Body of pancreas (tissue), 4 donors: ENCODE results near the gene UCK2. TPM values are rescaled to one million over a fixed set of nuclear protein-coding genes. Genes with fewer than 3 reads are reported as not detected.

ENCODE experiments used
- ATAC-seq: fragments of 150-250 bp; one replicate; pipeline ENCODE4 v1.9.1; 2016
- DNase-seq, 4 donors: peaks; one replicate each; pipeline ENCODE4 v3.0.0-alpha.2; 2019
- H3K27ac ChIP-seq, 4 donors: fragments of 200-600 bp; sonication (generic); 1 replicate in 3 of 4; 2 replicates in 1 of 4; pipeline versions ENCODE4 v1.5.1 to v1.6.1; 2016 to 2019; ENCODE audit warnings: mild to moderate bottlenecking in 1 of 4, mixed read lengths in 1 of 4, moderate library complexity in 1 of 4
- H3K27me3 ChIP-seq, 2 donors: fragments of 200-600 bp; sonication (generic); one replicate each; pipeline ENCODE4 v1.6.0; 2016; ENCODE audit warnings: mild to moderate bottlenecking in 1 of 2
- H3K36me3 ChIP-seq, 2 donors: fragments of 200-600 bp; sonication (generic); replicated peaks in 1 of 2; 2 replicates each; pipeline ENCODE4 v1.5.1; 2016; ENCODE audit warnings: low read depth in 2 of 2; ENCODE audit not compliant: insufficient read depth in 1 of 2
- H3K4me1 ChIP-seq: fragments of 200-600 bp; sonication (generic); one replicate; pipeline ENCODE4 v1.6.0; 2016
- H3K4me3 ChIP-seq, 2 donors: fragments of 200-600 bp; sonication (generic); 1 replicate in 1 of 2; 2 replicates in 1 of 2; pipeline ENCODE4 v1.5.1; 2016 to 2019
- H3K9me3 ChIP-seq, 3 donors: fragments of 200-600 bp; sonication (generic); 1 replicate in 2 of 3; 2 replicates in 1 of 3; pipeline ENCODE4 v1.5.1; 2016
- POLR2A ChIP-seq, 3 donors: fragments of 450-650 bp; IDR thresholded peaks; one replicate each; pipeline ENCODE4 v1.6.1; 2016; ENCODE audit warnings: antibody characterized with exemption in 3 of 3, mild to moderate bottlenecking in 2 of 3
- WGBS, 2 donors: methylation state at CpG; one replicate each; pipeline ENCODE4 v1.1.5; 2017; 5-methylcytosine and 5-hydroxymethylcytosine counted together
- intact Hi-C: fragments of 100-400 bp; cut with DNase I; formaldehyde crosslinking; loops from one replicate; pipeline ENCODE4 v1.15.1; 2023
- total RNA-seq, 2 donors: library from RNA; depleted of rRNA; stranded (reverse); fragments of >200 nt; gene quantifications; one replicate each; pipeline ENCODE4 v1.1.0, GENCODE V29; 2016
- TF ChIP-seq, protein P1 (sequence below), 7 experiments: fragments of 450-650 bp in 4 of 7; fragments of 200-600 bp in 3 of 7; sonication (generic) in 3 of 7; IDR thresholded peaks; one replicate each; pipeline ENCODE4 v1.5.1; 2016 to 2019; ENCODE audit warnings: antibody characterized with exemption in 7 of 7

Gene UCK2
- total RNA-seq, 2 donors from 2014 or later = 23.3 to 27.4 TPM

DNA sequence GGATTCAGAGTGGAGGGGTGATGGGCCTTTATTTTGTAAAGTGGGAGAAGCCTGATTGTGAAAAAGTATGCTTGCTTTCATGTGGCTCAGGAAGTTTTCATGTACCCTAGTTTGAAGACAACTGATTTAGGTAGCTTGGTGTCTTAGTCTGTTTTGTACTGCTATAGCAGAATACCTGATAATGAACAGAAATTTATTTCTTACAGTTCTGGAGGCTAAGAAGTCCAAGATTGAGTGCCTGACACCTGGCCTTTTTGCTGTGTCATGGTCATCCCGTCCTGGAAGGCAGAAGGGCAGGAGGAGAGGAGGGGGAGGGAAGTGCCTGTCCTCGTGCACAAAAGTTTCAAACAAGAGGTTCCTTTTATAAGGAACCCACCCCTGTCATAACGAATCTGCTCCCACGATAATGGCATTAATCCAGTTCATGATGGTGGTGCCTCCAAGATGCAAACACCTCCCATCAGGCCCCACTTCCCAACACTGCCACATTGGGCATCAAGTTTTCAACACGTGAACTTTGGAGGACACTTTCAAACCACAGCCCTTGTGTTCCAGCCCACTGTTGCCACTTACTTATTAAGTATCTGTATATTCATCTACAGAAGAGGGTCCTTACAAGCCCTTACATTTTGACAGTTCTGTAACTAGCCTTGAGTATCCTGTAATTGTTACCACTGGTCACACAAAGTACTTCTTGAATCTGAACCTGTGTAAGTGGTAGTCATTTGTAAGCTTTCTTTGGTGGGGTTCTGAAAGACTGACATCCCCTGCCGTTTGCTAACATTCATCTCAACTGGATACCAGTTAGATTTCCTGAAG, 9.5 kb downstream of the UCK2 start:
- DNase-seq (no peak), ATAC-seq (no peak)
- H3K4me1 ChIP-seq = peaks cover 42% of the 10 kb centered on the region
- no peaks in the 10 kb centered on the region for H3K9me3 ChIP-seq
- TF ChIP-seq, protein P1, sequence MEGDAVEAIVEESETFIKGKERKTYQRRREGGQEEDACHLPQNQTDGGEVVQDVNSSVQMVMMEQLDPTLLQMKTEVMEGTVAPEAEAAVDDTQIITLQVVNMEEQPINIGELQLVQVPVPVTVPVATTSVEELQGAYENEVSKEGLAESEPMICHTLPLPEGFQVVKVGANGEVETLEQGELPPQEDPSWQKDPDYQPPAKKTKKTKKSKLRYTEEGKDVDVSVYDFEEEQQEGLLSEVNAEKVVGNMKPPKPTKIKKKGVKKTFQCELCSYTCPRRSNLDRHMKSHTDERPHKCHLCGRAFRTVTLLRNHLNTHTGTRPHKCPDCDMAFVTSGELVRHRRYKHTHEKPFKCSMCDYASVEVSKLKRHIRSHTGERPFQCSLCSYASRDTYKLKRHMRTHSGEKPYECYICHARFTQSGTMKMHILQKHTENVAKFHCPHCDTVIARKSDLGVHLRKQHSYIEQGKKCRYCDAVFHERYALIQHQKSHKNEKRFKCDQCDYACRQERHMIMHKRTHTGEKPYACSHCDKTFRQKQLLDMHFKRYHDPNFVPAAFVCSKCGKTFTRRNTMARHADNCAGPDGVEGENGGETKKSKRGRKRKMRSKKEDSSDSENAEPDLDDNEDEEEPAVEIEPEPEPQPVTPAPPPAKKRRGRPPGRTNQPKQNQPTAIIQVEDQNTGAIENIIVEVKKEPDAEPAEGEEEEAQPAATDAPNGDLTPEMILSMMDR (IDR thresholded peaks at IDR 0.05) = no peak
- TF ChIP-seq POLR2A (IDR thresholded peaks at IDR 0.05) = no peak
- no peak overlapping the region for H3K4me3 ChIP-seq
- H3K27ac ChIP-seq = no peak overlapping the region
- H3K36me3 ChIP-seq = no peaks in the 10 kb centered on the region
- intact Hi-C loops = loop anchor here (10.0 kb wide), 1 partner anchor 58 kb away; no protein-coding TSS in a partner anchor
- no peaks in the 10 kb centered on the region for H3K27me3 ChIP-seq
- 68 to 76% methylated on average over 6 of the region's 6 CpGs for WGBS, 2 donors

DNA sequence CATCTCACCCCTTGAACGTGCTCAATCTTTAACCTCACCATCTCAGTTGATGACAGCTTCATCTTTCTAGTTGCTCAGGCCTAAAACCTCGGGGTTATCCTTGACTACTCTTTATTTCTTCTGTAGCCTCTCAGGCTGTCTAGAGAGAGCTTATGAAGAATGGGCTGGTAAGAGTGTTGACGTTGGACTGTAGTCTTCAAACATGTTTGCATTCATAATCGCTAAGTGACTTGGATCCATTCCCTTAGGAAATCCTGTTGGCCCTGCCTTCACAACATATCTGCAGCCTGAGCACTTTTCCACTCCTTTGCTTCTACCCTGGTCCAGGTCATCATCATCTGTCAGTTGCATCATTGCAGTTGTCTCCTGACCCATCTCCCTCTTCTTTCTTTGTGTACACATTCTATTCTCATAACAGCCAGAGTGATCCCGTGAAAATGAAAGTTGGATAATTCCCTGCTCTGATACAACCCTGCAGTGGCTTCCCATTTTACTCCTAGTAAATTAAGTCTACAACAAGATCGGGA, 10.5 kb downstream of the UCK2 start:
- H3K36me3 ChIP-seq = no peaks in the 10 kb centered on the region
- TF ChIP-seq, protein P1 (IDR thresholded peaks at IDR 0.05) = no peak
- TF ChIP-seq POLR2A (IDR thresholded peaks at IDR 0.05) = no peak
- H3K4me1 ChIP-seq = peaks cover 46% of the 10 kb centered on the region
- intact Hi-C loops = loop anchor here (10.0 kb wide), 1 partner anchor 57 kb away; no protein-coding TSS in a partner anchor
- H3K27me3 ChIP-seq = no peaks in the 10 kb centered on the region
- H3K9me3 ChIP-seq = no peaks in the 10 kb centered on the region
- H3K4me3 ChIP-seq = no peak overlapping the region
- no peak for ATAC-seq
- 41 to 51% methylated on average over 6 of the region's 6 CpGs for WGBS, 2 donors
- no peak for DNase-seq
- H3K27ac ChIP-seq = no peak overlapping the region

DNA sequence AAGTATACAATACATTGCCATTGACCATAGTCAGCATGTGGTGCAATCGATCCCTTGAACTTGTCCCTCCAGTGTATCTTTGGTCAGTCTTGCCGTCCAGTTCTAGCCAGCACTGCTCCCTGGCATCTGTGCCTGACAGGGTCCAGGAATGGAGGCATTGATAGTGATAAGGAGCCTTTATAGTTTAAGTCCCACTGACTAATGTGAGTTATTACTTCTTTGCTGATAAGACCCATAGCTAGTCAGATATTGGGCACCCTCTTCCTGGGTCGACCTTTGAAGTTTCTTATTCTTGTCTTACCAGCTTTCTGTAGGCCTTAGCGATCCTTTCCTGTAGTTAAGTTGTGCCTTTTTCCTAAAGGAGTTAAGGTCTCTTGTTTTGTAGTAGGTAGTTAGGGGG, 13.0 kb downstream of the UCK2 start:
- Histone ChIP-seq H3K27ac (no peak overlapping the region), H3K36me3 (no peaks in the 10 kb centered on the region), H3K9me3 (no peaks in the 10 kb centered on the region), H3K4me3 (no peak overlapping the region), H3K4me1 (peaks cover 38% of the 10 kb centered on the region), H3K27me3 (no peaks in the 10 kb centered on the region)
- 51% methylated on average over 4 of the region's 4 CpGs for WGBS, 2 donors
- TF ChIP-seq, protein P1 (IDR thresholded peaks at IDR 0.05) = no peak
- TF ChIP-seq POLR2A (IDR thresholded peaks at IDR 0.05) = no peak
- intact Hi-C loops = no loop called here
- DNase-seq (no peak), ATAC-seq (no peak)

DNA sequence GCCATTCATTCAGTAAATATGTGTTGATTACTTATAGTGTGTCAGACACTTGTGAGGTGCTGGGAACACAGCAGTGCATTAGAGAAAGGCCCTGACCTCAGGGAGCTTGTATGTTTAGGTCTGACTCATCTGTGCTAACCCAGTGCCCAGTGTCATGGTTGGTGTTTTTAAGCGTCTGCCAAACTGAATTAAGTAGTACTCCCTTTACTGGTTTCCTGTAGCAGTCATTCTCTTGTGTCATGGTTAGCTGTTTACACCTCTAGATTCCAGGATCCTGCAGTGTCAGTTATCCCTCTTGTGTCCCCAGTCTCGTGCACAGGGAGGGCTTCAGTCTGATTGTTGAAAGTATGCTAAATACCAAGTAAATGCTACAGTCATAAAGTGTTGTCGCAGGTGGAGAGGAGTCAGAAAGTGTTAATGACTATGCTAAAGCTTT, 14.2 kb downstream of the UCK2 start:
- Histone ChIP-seq H3K27ac (no peak overlapping the region), H3K4me3 (no peak overlapping the region), H3K4me1 (peaks cover 50% of the 10 kb centered on the region), H3K9me3 (no peaks in the 10 kb centered on the region), H3K36me3 (no peaks in the 10 kb centered on the region), H3K27me3 (no peaks in the 10 kb centered on the region)
- ATAC-seq (no peak), DNase-seq (no peak)
- TF ChIP-seq, protein P1 (IDR thresholded peaks at IDR 0.05) = no peak
- no peak for TF ChIP-seq POLR2A (IDR thresholded peaks at IDR 0.05)
- 85 to 100% methylated on average over 2 to 3 of the region's 3 CpGs for WGBS, 2 donors
- intact Hi-C loops = no loop called here
